K562 (cell line): Measurements from ENCODE around the gene HSDL2. TPM values are rescaled to one million over a fixed set of nuclear protein-coding genes. Genes with fewer than 3 reads are reported as not detected.

ENCODE experiments used
- CEBPG ChIP-seq, 3 experiments: fragments of 200-800 bp in 1 of 3; sonication (Bioruptor generic) in 1 of 3; sonication (generic) in 1 of 3; formaldehyde crosslinking in 1 of 3; IDR thresholded peaks in 2 of 3; conservative IDR thresholded peaks in 1 of 3; 2 replicates each; pipeline versions ENCODE4 v1.6.1 to v1.8.0; 2016 to 2022; ENCODE audit warnings: missing compliant biosample characterization in 2 of 3, missing genetic modification characterization in 2 of 3, mild to moderate bottlenecking in 1 of 3, missing genetic modification reagents in 1 of 3
- FOXK2 ChIP-seq, 2 experiments: fragments of 450-650 bp; IDR thresholded peaks in 1 of 2; conservative IDR thresholded peaks in 1 of 2; 2 replicates each; pipeline ENCODE4 v1.6.1; 2016; ENCODE audit warnings: low read depth in 2 of 2, mild to moderate bottlenecking in 1 of 2
- IRF2 ChIP-seq: sonication (generic); formaldehyde crosslinking; IDR thresholded peaks from 2 replicates; pipeline ENCODE4 v1.8.1; 2022; ENCODE audit warnings: mild to moderate bottlenecking, missing genetic modification reagents
- KDM5B ChIP-seq: fragments of 200-600 bp; sonication (generic); IDR thresholded peaks from 2 replicates; pipeline ENCODE4 v1.6.1; 2012; ENCODE audit warnings: low read depth, mild to moderate bottlenecking, moderate library complexity, low read length, control low read depth, inconsistent platforms; ENCODE audit not compliant: insufficient replicate concordance
- SAP30 ChIP-seq: fragments of 200-600 bp; sonication (generic); IDR thresholded peaks from 2 replicates; pipeline ENCODE4 v1.6.1; 2012; ENCODE audit warnings: borderline replicate concordance, low read depth, mild to moderate bottlenecking, moderate library complexity, low read length, control low read depth, inconsistent platforms; ENCODE audit not compliant: insufficient read depth, poor library complexity, severe bottlenecking
- TSHZ1 ChIP-seq: fragments of 250-450 bp; sonication (Bioruptor Pico); IDR thresholded peaks from 2 replicates; pipeline ENCODE4 v1.4.0; 2020; ENCODE audit warnings: mild to moderate bottlenecking, moderate library complexity
- ZNF57 ChIP-seq: fragments of 450-650 bp; formaldehyde crosslinking; IDR thresholded peaks from 2 replicates; pipeline ENCODE4 v1.4.0; 2020; ENCODE audit warnings: mild to moderate bottlenecking, moderate library complexity
- polyA plus RNA-seq, 8 experiments: library from polyadenylated mRNA; depleted of rRNA in 4 of 8; stranded (reverse) in 5 of 8; unstranded in 3 of 8; fragments of >200 nt; fragmentation: Nextera tagmentation in 2 of 8; fragmentation: Illumina TruSeq in 1 of 8; extraction: Ambion mirVana in 2 of 8; extraction: Trizol in 1 of 8; gene quantifications; 2 replicates each; pipeline versions ENCODE4 v1.2.1 to v1.2.3, GENCODE V29; 2011 to 2014; ENCODE audit warnings: inconsistent platforms in 1 of 8, missing spikeins in 1 of 8
- total RNA-seq, 7 experiments: library from RNA; depleted of rRNA in 6 of 7; stranded (reverse); fragments of >200 nt in 6 of 7; fragmentation: Illumina TruSeq in 2 of 7; extraction: Trizol in 2 of 7; gene quantifications; 2 replicates each; pipeline versions ENCODE4 v1.2.1 to v1.2.3, GENCODE V29; 2011 to 2021; ENCODE audit warnings: low replicate concordance in 1 of 7
- TF ChIP-seq, protein P1 (sequence below): sonication (generic); formaldehyde crosslinking; IDR thresholded peaks from 2 replicates; pipeline ENCODE4 v1.8.0; 2023; ENCODE audit warnings: mild to moderate bottlenecking, missing genetic modification reagents
- TF ChIP-seq, protein P2 (sequence below), 2 experiments: fragments of 450-650 bp; IDR thresholded peaks; 2 replicates each; pipeline ENCODE4 v1.6.1; 2018; ENCODE audit warnings: mild to moderate bottlenecking in 2 of 2, low read depth in 1 of 2; ENCODE audit not compliant: partially characterized antibody in 2 of 2
- TF ChIP-seq, protein P3 (sequence below): sonication (generic); formaldehyde crosslinking; IDR thresholded peaks from 2 replicates; pipeline ENCODE4 v1.8.0; 2023; ENCODE audit warnings: mild to moderate bottlenecking, missing genetic modification reagents

HSDL2 gene
- total and polyA plus RNA-seq, 9 of the 15 experiments (the other 6 are each of a cell fraction or from before 2014, with no cell fraction given): 22.8 to 74.1 (median 35.6) TPM

DNA sequence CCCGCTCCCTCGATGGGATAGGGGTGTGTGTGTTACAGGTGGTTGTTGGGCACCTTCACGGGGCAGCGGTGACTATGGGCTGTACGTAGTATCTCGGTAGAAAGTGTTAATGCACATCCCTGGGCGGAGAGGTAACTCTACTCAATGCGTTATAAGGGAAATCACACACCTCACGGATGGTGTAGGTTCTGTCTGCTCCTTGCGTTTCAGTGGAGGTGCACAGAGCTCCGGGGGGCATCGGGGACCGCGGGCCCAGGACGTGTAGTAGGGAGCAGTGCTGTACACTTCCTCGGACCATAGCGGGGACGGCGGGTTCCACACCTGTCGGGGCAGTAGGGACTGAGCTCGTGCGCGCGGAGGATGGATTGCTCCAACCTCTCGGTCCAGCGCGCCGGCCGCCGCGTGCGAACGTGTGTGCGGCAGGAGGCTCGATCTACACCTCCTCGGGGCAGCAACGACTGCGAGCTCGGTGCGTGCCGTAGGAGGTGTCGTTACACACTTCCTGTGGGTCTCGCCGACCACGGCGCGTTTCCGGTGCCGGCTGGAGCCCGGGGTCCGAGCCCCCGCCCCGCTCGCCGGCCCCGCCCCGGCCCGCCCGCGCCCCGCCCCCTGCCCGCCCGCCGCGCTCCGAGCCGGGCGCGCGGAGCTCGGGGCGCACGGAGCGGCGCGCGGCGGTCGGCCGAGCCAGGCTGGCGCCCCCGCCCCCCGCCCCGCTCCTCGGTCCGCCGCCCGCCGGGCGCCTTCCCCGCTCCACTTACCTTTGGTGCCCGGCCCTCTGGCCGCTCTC, 106.5 kb downstream of the HSDL2 start, which contains the start of gene KIAA1958 (continued):
- TF ChIP-seq, protein P1, sequence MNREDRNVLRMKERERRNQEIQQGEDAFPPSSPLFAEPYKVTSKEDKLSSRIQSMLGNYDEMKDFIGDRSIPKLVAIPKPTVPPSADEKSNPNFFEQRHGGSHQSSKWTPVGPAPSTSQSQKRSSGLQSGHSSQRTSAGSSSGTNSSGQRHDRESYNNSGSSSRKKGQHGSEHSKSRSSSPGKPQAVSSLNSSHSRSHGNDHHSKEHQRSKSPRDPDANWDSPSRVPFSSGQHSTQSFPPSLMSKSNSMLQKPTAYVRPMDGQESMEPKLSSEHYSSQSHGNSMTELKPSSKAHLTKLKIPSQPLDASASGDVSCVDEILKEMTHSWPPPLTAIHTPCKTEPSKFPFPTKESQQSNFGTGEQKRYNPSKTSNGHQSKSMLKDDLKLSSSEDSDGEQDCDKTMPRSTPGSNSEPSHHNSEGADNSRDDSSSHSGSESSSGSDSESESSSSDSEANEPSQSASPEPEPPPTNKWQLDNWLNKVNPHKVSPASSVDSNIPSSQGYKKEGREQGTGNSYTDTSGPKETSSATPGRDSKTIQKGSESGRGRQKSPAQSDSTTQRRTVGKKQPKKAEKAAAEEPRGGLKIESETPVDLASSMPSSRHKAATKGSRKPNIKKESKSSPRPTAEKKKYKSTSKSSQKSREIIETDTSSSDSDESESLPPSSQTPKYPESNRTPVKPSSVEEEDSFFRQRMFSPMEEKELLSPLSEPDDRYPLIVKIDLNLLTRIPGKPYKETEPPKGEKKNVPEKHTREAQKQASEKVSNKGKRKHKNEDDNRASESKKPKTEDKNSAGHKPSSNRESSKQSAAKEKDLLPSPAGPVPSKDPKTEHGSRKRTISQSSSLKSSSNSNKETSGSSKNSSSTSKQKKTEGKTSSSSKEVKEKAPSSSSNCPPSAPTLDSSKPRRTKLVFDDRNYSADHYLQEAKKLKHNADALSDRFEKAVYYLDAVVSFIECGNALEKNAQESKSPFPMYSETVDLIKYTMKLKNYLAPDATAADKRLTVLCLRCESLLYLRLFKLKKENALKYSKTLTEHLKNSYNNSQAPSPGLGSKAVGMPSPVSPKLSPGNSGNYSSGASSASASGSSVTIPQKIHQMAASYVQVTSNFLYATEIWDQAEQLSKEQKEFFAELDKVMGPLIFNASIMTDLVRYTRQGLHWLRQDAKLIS: peak; percentile 68; the same call in 1 of the 2 replicates
- peak in 1 of 2 experiments; percentile 42; a peak in 1 of 4 replicates for TF ChIP-seq FOXK2 (conservative IDR thresholded peaks at IDR 0.05 in 1 of 2, IDR thresholded peaks at IDR 0.05 in 1 of 2; ENCODE audit: low read depth in 2 of 2)
- peak; percentile 94; the same call in 1 of the 2 replicates for TF ChIP-seq IRF2 (CRISPR knock-in tag)
- peak; percentile 97 for TF ChIP-seq KDM5B
- TF ChIP-seq CEBPG (CRISPR knock-in tag; IDR thresholded peaks at IDR 0.05): peak; percentile 78
- no peak for TF ChIP-seq CEBPG (tag; conservative IDR thresholded peaks at IDR 0.05 in 1 of 2, IDR thresholded peaks at IDR 0.05 in 1 of 2)
- TF ChIP-seq, protein P2, sequence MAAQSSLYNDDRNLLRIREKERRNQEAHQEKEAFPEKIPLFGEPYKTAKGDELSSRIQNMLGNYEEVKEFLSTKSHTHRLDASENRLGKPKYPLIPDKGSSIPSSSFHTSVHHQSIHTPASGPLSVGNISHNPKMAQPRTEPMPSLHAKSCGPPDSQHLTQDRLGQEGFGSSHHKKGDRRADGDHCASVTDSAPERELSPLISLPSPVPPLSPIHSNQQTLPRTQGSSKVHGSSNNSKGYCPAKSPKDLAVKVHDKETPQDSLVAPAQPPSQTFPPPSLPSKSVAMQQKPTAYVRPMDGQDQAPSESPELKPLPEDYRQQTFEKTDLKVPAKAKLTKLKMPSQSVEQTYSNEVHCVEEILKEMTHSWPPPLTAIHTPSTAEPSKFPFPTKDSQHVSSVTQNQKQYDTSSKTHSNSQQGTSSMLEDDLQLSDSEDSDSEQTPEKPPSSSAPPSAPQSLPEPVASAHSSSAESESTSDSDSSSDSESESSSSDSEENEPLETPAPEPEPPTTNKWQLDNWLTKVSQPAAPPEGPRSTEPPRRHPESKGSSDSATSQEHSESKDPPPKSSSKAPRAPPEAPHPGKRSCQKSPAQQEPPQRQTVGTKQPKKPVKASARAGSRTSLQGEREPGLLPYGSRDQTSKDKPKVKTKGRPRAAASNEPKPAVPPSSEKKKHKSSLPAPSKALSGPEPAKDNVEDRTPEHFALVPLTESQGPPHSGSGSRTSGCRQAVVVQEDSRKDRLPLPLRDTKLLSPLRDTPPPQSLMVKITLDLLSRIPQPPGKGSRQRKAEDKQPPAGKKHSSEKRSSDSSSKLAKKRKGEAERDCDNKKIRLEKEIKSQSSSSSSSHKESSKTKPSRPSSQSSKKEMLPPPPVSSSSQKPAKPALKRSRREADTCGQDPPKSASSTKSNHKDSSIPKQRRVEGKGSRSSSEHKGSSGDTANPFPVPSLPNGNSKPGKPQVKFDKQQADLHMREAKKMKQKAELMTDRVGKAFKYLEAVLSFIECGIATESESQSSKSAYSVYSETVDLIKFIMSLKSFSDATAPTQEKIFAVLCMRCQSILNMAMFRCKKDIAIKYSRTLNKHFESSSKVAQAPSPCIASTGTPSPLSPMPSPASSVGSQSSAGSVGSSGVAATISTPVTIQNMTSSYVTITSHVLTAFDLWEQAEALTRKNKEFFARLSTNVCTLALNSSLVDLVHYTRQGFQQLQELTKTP (IDR thresholded peaks at IDR 0.05; ENCODE audit: low read depth in 1 of 2, partially characterized antibody in 2 of 2): peak in 1 of 2 experiments; percentile 35
- TF ChIP-seq, protein P3, sequence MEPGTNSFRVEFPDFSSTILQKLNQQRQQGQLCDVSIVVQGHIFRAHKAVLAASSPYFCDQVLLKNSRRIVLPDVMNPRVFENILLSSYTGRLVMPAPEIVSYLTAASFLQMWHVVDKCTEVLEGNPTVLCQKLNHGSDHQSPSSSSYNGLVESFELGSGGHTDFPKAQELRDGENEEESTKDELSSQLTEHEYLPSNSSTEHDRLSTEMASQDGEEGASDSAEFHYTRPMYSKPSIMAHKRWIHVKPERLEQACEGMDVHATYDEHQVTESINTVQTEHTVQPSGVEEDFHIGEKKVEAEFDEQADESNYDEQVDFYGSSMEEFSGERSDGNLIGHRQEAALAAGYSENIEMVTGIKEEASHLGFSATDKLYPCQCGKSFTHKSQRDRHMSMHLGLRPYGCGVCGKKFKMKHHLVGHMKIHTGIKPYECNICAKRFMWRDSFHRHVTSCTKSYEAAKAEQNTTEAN (CRISPR knock-in tag): peak; percentile 94
- peak; percentile 67; the same call in 1 of the 2 replicates for TF ChIP-seq ZNF57 (CRISPR knock-in tag)
- no peak for TF ChIP-seq TSHZ1 (CRISPR knock-in tag)
- TF ChIP-seq SAP30: peak; percentile 78
